A549 (cell line): ENCODE data around the gene SPTLC3. TPM values are rescaled to one million over a fixed set of nuclear protein-coding genes. Genes with fewer than 3 reads are reported as not detected.

ENCODE experiments used
- ATAC-seq, 2 experiments: fragments of 200-7000 bp in 1 of 2; fragments of >200 bp in 1 of 2; cut with Nextera tagmentation in 1 of 2; cut with Tn5 transposase in 1 of 2; 3 replicates each; pipeline versions ENCODE4 v1.8.0 to v1.9.1; 2018 to 2020; ENCODE audit warnings: mild to moderate bottlenecking in 1 of 2, moderate library complexity in 1 of 2
- CTCF ChIA-PET: fragments of 300-600 bp; sonication (Branson Sonifier 250); formaldehyde crosslinking; extraction: SDS; loops from one replicate; lab custom pipeline; 2021; ENCODE audit warnings: antibody characterized with exemption, inconsistent platforms; lab: Yijun Ruan, JAX
- POLR2A ChIA-PET: fragments of 350-600 bp; formaldehyde crosslinking; extraction: SDS; loops from one replicate; lab custom pipeline; 2021; ENCODE audit warnings: antibody characterized with exemption, inconsistent platforms; lab: Yijun Ruan, JAX
- DNase-seq, 2 experiments: peaks; one replicate each; pipeline versions ENCODE4 v3.0.0 to v3.0.0-alpha.2; 2011 to 2016; ENCODE audit warnings: low read depth in 1 of 2, low spot score in 1 of 2
- FAIRE-seq: peaks from 2 replicates; lab custom pipeline; 2011; peaks lifted over from hg19 to GRCh38; lab: Jason Lieb, UNC
- H3K27ac ChIP-seq, 2 experiments: fragments of >200 bp; sonication (Bioruptor Twin); formaldehyde crosslinking; 3 replicates each; pipeline ENCODE4 v1.5.1; 2016 to 2017
- H3K4me1 ChIP-seq: fragments of >200 bp; sonication (Bioruptor Twin); formaldehyde crosslinking; 3 replicates; pipeline ENCODE4 v1.6.1; 2016
- H3K4me2 ChIP-seq: fragments of >200 bp; sonication (Bioruptor Twin); formaldehyde crosslinking; 3 replicates; pipeline ENCODE4 v1.6.1; 2016
- H3K4me3 ChIP-seq: fragments of >200 bp; sonication (Bioruptor Twin); formaldehyde crosslinking; 3 replicates; pipeline ENCODE4 v1.5.1; 2016
- H3K9me3 ChIP-seq: fragments of >200 bp; sonication (Bioruptor Twin); formaldehyde crosslinking; 3 replicates; pipeline ENCODE4 v1.6.1; 2016
- CBX2 ChIP-seq: fragments of 200-600 bp; sonication (generic); IDR thresholded peaks from 2 replicates; pipeline ENCODE4 v1.6.1; 2016; ENCODE audit warnings: low read depth, mild to moderate bottlenecking, borderline replicate concordance
- CBX8 ChIP-seq: fragments of 200-600 bp; sonication (generic); IDR thresholded peaks from 2 replicates; pipeline ENCODE4 v1.6.1; 2016
- CEBPB ChIP-seq, 2 experiments: fragments of >200 bp in 1 of 2; sonication (Bioruptor Twin) in 1 of 2; formaldehyde crosslinking in 1 of 2; IDR thresholded peaks; 2 replicates each; pipeline ENCODE4 v1.6.1; 2012 to 2016
- CHD4 ChIP-seq: fragments of 200-600 bp; sonication (generic); IDR thresholded peaks from 2 replicates; pipeline ENCODE4 v1.6.1; 2016; ENCODE audit warnings: antibody characterized with exemption, mild to moderate bottlenecking, borderline replicate concordance
- EHF ChIP-seq: fragments of 250-450 bp; sonication (Bioruptor Pico); IDR thresholded peaks from 2 replicates; pipeline ENCODE4 v1.5.0; 2020; ENCODE audit warnings: mild to moderate bottlenecking
- EHMT2 ChIP-seq: fragments of 200-600 bp; sonication (generic); IDR thresholded peaks from 2 replicates; pipeline ENCODE4 v1.6.1; 2016; ENCODE audit warnings: antibody characterized with exemption, low read depth, mild to moderate bottlenecking, moderate library complexity
- ESRRA ChIP-seq: fragments of 150-350 bp; IDR thresholded peaks from 2 replicates; pipeline ENCODE4 v1.6.1; 2014; ENCODE audit warnings: mild to moderate bottlenecking, low read length, borderline replicate concordance
- FOXS1 ChIP-seq: fragments of 250-450 bp; sonication (Bioruptor Pico); IDR thresholded peaks from 2 replicates; pipeline ENCODE4 v1.5.0; 2020; ENCODE audit warnings: mild to moderate bottlenecking, moderate library complexity
- HEYL ChIP-seq: fragments of 250-450 bp; sonication (Bioruptor Pico); IDR thresholded peaks from 2 replicates; pipeline ENCODE4 v1.8.0; 2021; ENCODE audit warnings: mild to moderate bottlenecking, moderate library complexity
- HOXA7 ChIP-seq: fragments of 250-450 bp; sonication (Bioruptor Pico); IDR thresholded peaks from 2 replicates; pipeline ENCODE4 v1.5.0; 2020; ENCODE audit warnings: mild to moderate bottlenecking, moderate library complexity
- HOXB5 ChIP-seq: fragments of 250-450 bp; sonication (Bioruptor Pico); IDR thresholded peaks from 2 replicates; pipeline ENCODE4 v1.5.0; 2020; ENCODE audit warnings: mild to moderate bottlenecking, moderate library complexity
- JUN ChIP-seq, 2 experiments: fragments of >200 bp; sonication (Bioruptor Twin); formaldehyde crosslinking; IDR thresholded peaks; 2 replicates in 1 of 2; 3 replicates in 1 of 2; pipeline ENCODE4 v1.6.1; 2016 to 2017
- NR3C1 ChIP-seq: fragments of >200 bp; sonication (Bioruptor Twin); formaldehyde crosslinking; IDR thresholded peaks from 3 replicates; pipeline ENCODE4 v1.6.1; 2017
- POLR2A ChIP-seq: IDR thresholded peaks from 2 replicates; pipeline ENCODE4 v1.6.1; 2012; ENCODE audit warnings: mild to moderate bottlenecking, low read length
- RARB ChIP-seq: fragments of 250-450 bp; sonication (Bioruptor Pico); IDR thresholded peaks from 2 replicates; pipeline ENCODE4 v1.8.0; 2021; ENCODE audit warnings: mild to moderate bottlenecking, moderate library complexity
- WGBS: methylation state at CpG from one replicate; pipeline ENCODE4 v1.1.6; 2017; ENCODE audit errors: missing lambda C conversion rate; 5-methylcytosine and 5-hydroxymethylcytosine counted together
- polyA plus RNA-seq, 4 experiments: library from polyadenylated mRNA; depleted of rRNA in 3 of 4; stranded (reverse); fragments of >200 nt; fragmentation: RNase III in 1 of 4; extraction: RNeasy Plus Mini Kit Qiagen cat#74134 plus additional on column Dnase treatment in 1 of 4; gene quantifications; 2 replicates in 3 of 4; 3 replicates in 1 of 4; pipeline ENCODE4 v1.2.3, GENCODE V29; 2011 to 2017
- TF ChIP-seq, protein P1 (sequence below): fragments of 200-600 bp; sonication (generic); IDR thresholded peaks from 2 replicates; pipeline ENCODE4 v1.6.1; 2016; ENCODE audit warnings: antibody characterized with exemption, mild to moderate bottlenecking, moderate library complexity
- TF ChIP-seq, protein P2 (sequence below): IDR thresholded peaks from 2 replicates; pipeline ENCODE4 v1.6.1; 2012
- TF ChIP-seq, protein P3 (sequence below): fragments of 250-450 bp; sonication (Bioruptor Pico); IDR thresholded peaks from 2 replicates; pipeline ENCODE4 v1.5.0; 2021; ENCODE audit warnings: mild to moderate bottlenecking, moderate library complexity, borderline replicate concordance
- TF ChIP-seq, protein P4 (sequence below): fragments of 450-650 bp; IDR thresholded peaks from 2 replicates; pipeline ENCODE4 v1.6.1; 2014; ENCODE audit warnings: antibody characterized with exemption

SPTLC3 gene
- polyA plus RNA-seq, 2 of the 4 experiments (the other 2 are of a cell fraction), result 0.10 to 0.57 TPM

DNA sequence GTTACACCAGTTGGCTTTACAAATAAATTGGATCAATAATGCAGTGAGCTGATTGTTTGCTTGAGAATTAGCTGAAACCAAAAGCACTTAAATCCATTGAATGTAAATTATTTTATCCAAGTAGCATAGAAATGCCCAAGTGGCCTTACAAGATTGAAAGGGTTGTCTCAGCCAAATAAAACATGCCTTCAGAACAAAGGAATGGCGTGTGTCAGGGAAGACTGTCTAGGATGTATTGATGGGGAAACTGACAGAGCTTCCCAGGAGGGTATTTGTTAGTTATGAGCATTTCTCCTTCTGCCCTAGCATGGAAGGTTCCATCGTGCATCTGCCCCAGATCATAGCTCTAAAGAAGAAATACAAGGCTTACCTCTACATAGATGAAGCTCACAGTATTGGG lies 108.4 kb downstream of the SPTLC3 start:
- Histone ChIP-seq H3K4me2 (no peak overlapping the region), H3K4me1 (no peaks in the 10 kb centered on the region), H3K27ac (no peak overlapping the region), H3K9me3 (no peaks in the 10 kb centered on the region), H3K4me3 (no peak overlapping the region)
- POLR2A ChIA-PET, result no interaction called here
- no peak for ATAC-seq
- TF ChIP-seq HEYL (CRISPR knock-in tag) (no peak), CBX8 (no peak)
- TF ChIP-seq, protein P1, sequence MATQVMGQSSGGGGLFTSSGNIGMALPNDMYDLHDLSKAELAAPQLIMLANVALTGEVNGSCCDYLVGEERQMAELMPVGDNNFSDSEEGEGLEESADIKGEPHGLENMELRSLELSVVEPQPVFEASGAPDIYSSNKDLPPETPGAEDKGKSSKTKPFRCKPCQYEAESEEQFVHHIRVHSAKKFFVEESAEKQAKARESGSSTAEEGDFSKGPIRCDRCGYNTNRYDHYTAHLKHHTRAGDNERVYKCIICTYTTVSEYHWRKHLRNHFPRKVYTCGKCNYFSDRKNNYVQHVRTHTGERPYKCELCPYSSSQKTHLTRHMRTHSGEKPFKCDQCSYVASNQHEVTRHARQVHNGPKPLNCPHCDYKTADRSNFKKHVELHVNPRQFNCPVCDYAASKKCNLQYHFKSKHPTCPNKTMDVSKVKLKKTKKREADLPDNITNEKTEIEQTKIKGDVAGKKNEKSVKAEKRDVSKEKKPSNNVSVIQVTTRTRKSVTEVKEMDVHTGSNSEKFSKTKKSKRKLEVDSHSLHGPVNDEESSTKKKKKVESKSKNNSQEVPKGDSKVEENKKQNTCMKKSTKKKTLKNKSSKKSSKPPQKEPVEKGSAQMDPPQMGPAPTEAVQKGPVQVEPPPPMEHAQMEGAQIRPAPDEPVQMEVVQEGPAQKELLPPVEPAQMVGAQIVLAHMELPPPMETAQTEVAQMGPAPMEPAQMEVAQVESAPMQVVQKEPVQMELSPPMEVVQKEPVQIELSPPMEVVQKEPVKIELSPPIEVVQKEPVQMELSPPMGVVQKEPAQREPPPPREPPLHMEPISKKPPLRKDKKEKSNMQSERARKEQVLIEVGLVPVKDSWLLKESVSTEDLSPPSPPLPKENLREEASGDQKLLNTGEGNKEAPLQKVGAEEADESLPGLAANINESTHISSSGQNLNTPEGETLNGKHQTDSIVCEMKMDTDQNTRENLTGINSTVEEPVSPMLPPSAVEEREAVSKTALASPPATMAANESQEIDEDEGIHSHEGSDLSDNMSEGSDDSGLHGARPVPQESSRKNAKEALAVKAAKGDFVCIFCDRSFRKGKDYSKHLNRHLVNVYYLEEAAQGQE, result no peak
- WGBS, result 33% methylated on average over 2 of the region's 2 CpGs
- DNase-seq, result no peak
- FAIRE-seq, result no peak
- CTCF ChIA-PET, result interaction anchor here (0.6 to 6.8 kb wide), 12 partner anchors 13 to 671 kb away, joined by 3 to 118 read pairs (median 4); no protein-coding TSS in a partner anchor

DNA sequence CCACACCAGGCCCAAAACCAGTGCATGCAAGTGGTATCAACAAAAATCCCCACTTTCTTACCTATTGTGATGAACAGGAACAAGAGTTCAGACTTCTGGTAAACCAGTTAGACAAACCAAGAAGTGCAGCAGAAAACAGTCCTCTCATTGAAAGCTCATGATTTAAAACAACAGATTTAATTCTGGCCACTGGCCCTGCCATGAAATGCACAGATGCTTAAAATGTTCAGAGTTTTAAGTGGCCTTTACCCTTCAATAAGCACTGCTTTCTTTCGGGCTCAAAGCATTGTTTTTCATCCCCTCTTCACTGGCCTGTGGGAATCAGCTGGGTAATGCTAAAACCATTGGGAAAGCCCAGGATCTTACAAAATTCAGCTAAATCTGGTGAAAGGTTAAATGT lies 109.9 kb downstream of the SPTLC3 start:
- H3K4me2 ChIP-seq, result no peak overlapping the region
- ATAC-seq (no peak), FAIRE-seq (no peak), DNase-seq (no peak)
- no peak overlapping the region for H3K4me3 ChIP-seq
- no peaks in the 10 kb centered on the region for H3K9me3 ChIP-seq
- TF ChIP-seq FOXS1 (CRISPR knock-in tag), result no peak
- TF ChIP-seq CEBPB (IDR thresholded peaks at IDR 0.05), result no peak
- TF ChIP-seq HOXB5, result no peak
- no peak for TF ChIP-seq HOXA7 (CRISPR knock-in tag)
- TF ChIP-seq, protein P2, sequence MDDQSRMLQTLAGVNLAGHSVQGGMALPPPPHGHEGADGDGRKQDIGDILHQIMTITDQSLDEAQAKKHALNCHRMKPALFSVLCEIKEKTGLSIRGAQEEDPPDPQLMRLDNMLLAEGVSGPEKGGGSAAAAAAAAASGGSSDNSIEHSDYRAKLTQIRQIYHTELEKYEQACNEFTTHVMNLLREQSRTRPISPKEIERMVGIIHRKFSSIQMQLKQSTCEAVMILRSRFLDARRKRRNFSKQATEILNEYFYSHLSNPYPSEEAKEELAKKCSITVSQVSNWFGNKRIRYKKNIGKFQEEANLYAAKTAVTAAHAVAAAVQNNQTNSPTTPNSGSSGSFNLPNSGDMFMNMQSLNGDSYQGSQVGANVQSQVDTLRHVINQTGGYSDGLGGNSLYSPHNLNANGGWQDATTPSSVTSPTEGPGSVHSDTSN, result no peak
- TF ChIP-seq ESRRA, result no peak
- TF ChIP-seq HEYL (CRISPR knock-in tag), result no peak
- TF ChIP-seq, protein P3, sequence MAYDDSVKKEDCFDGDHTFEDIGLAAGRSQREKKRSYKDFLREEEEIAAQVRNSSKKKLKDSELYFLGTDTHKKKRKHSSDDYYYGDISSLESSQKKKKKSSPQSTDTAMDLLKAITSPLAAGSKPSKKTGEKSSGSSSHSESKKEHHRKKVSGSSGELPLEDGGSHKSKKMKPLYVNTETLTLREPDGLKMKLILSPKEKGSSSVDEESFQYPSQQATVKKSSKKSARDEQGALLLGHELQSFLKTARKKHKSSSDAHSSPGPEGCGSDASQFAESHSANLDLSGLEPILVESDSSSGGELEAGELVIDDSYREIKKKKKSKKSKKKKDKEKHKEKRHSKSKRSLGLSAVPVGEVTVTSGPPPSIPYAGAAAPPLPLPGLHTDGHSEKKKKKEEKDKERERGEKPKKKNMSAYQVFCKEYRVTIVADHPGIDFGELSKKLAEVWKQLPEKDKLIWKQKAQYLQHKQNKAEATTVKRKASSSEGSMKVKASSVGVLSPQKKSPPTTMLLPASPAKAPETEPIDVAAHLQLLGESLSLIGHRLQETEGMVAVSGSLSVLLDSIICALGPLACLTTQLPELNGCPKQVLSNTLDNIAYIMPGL, result no peak
- TF ChIP-seq CHD4, result no peak
- TF ChIP-seq, protein P4, sequence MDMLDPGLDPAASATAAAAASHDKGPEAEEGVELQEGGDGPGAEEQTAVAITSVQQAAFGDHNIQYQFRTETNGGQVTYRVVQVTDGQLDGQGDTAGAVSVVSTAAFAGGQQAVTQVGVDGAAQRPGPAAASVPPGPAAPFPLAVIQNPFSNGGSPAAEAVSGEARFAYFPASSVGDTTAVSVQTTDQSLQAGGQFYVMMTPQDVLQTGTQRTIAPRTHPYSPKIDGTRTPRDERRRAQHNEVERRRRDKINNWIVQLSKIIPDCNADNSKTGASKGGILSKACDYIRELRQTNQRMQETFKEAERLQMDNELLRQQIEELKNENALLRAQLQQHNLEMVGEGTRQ, result no peak
- TF ChIP-seq EHF (CRISPR knock-in tag), result no peak
- TF ChIP-seq JUN (IDR thresholded peaks at IDR 0.05), result no peak
- TF ChIP-seq RARB (CRISPR knock-in tag), result no peak
- TF ChIP-seq, protein P1, result no peak
- no peak for TF ChIP-seq CBX8
- TF ChIP-seq EHMT2, result no peak
- TF ChIP-seq NR3C1, result no peak
- no peak for TF ChIP-seq CBX2
- TF ChIP-seq POLR2A, result no peak
- no peaks in the 10 kb centered on the region for H3K4me1 ChIP-seq
- WGBS, result 67% methylated on average over 1 of the region's 1 CpG
- H3K27ac ChIP-seq, result no peak overlapping the region
- CTCF ChIA-PET, result interaction anchor here (0.6 to 6.8 kb wide), 56 partner anchors 9 to 700 kb away, joined by 3 to 118 read pairs (median 4); partner anchors contain the start of gene ESF1
- POLR2A ChIA-PET, result no interaction called here
